GM12878 (cell line): Measurements from ENCODE around the gene SPATC1L. TPM values are rescaled to one million over a fixed set of nuclear protein-coding genes. Genes with fewer than 3 reads are reported as not detected.

Experiments
- ATAC-seq: fragments of 200-7000 bp; cut with Tn5 transposase; 3 replicates; pipeline ENCODE4 v1.9.1; 2020; ENCODE audit warnings: mild to moderate bottlenecking, moderate library complexity
- BruUV-seq: library from RNA; stranded (reverse); fragments of 400-500 nt; replicated peaks from 2 replicates; lab custom pipeline; 2021; lab: Mats Ljungman, UMichigan
- CTCF ChIA-PET: fragments of 300-600 bp; sonication (Branson Sonifier 250); formaldehyde crosslinking; extraction: SDS; loops from one replicate; lab custom pipeline; 2021; ENCODE audit warnings: inconsistent platforms; lab: Yijun Ruan, JAX
- POLR2A ChIA-PET: fragments of 350-600 bp; formaldehyde crosslinking; extraction: SDS; loops from one replicate; lab custom pipeline; 2021; ENCODE audit warnings: inconsistent platforms; lab: Charles Lee
- RAD21 ChIA-PET: fragments of 300-600 bp; sonication (Branson Sonifier 250); formaldehyde crosslinking; loops from one replicate; lab custom pipeline; 2023; ENCODE audit warnings: antibody characterized with exemption; ENCODE audit not compliant: unreplicated experiment; lab: Charles Lee
- SMC1A ChIA-PET: fragments of 300-600 bp; sonication (Branson Sonifier 250); formaldehyde crosslinking; loops from one replicate; lab custom pipeline; 2023; ENCODE audit not compliant: unreplicated experiment, uncharacterized antibody; lab: Charles Lee
- DNase-seq: peaks from one replicate; pipeline ENCODE4 v3.0.0-alpha.2; 2011; ENCODE audit warnings: low read depth, low spot score
- FAIRE-seq: peaks from 3 replicates; lab custom pipeline; 2011; peaks lifted over from hg19 to GRCh38; lab: Jason Lieb, UNC
- H2AFZ ChIP-seq: 2 replicates; pipeline ENCODE4 v1.6.0; 2011; ENCODE audit warnings: low read depth, low read length, control low read depth; ENCODE audit not compliant: control insufficient read depth
- H3K27ac ChIP-seq: 2 replicates; pipeline ENCODE4 v1.5.1; 2011; ENCODE audit warnings: control low read depth; ENCODE audit not compliant: control insufficient read depth, insufficient read depth
- H3K27me3 ChIP-seq, 2 experiments: replicated peaks in 1 of 2; 2 replicates each; pipeline versions ENCODE4 v1.6.0 to v1.6.1; 2011; ENCODE audit warnings: low read length in 1 of 2; ENCODE audit not compliant: control insufficient read depth in 2 of 2, insufficient read depth in 2 of 2
- H3K36me3 ChIP-seq, 2 experiments: 2 replicates each; pipeline ENCODE4 v1.5.1; 2011; ENCODE audit warnings: low read length in 1 of 2; ENCODE audit not compliant: control insufficient read depth in 2 of 2, insufficient read depth in 2 of 2
- H3K4me1 ChIP-seq: 2 replicates; pipeline ENCODE4 v1.6.1; 2011; ENCODE audit warnings: mild to moderate bottlenecking, low read length, moderate library complexity, mixed read lengths; ENCODE audit not compliant: control insufficient read depth, insufficient read depth
- H3K4me2 ChIP-seq: 2 replicates; pipeline ENCODE4 v1.6.0; 2011; ENCODE audit warnings: control low read depth; ENCODE audit not compliant: control insufficient read depth, insufficient read depth
- H3K4me3 ChIP-seq: fragments of 200-600 bp; sonication (generic); 2 replicates; pipeline ENCODE4 v1.5.1; 2016
- H3K79me2 ChIP-seq: 2 replicates; pipeline ENCODE4 v1.6.0; 2011; ENCODE audit warnings: low read length; ENCODE audit not compliant: control insufficient read depth, insufficient read depth
- H3K9ac ChIP-seq: 2 replicates; pipeline ENCODE4 v1.8.0; 2011; ENCODE audit warnings: low read length, control low read depth, mixed read lengths; ENCODE audit not compliant: control insufficient read depth, insufficient read depth
- H3K9me3 ChIP-seq: replicated peaks from 3 replicates; pipeline ENCODE4 v1.5.1; 2011; ENCODE audit warnings: mild to moderate bottlenecking, low read length; ENCODE audit not compliant: control insufficient read depth, insufficient read depth
- H4K20me1 ChIP-seq: 2 replicates; pipeline ENCODE4 v1.6.0; 2011; ENCODE audit not compliant: control insufficient read depth, insufficient read depth
- CHD2 ChIP-seq: IDR thresholded peaks from 2 replicates; pipeline ENCODE4 v1.6.1; 2011; ENCODE audit warnings: low read depth, low read length, improper control_type of control experiment, borderline replicate concordance
- CREB1 ChIP-seq: IDR thresholded peaks from 2 replicates; pipeline ENCODE4 v1.6.1; 2012; ENCODE audit warnings: low read depth, mild to moderate bottlenecking, inconsistent platforms
- DPF2 ChIP-seq: fragments of 450-650 bp; IDR thresholded peaks from 2 replicates; pipeline ENCODE4 v1.6.1; 2017; ENCODE audit warnings: mild to moderate bottlenecking
- JUNB ChIP-seq: IDR thresholded peaks from 2 replicates; pipeline ENCODE4 v1.6.1; 2016; ENCODE audit warnings: antibody characterized with exemption, mild to moderate bottlenecking
- KLF5 ChIP-seq: fragments of 450-650 bp; IDR thresholded peaks from 2 replicates; pipeline ENCODE4 v1.6.1; 2014; ENCODE audit warnings: mild to moderate bottlenecking; ENCODE audit not compliant: partially characterized antibody
- LARP7 ChIP-seq: fragments of 450-650 bp; IDR thresholded peaks from 2 replicates; pipeline ENCODE4 v1.6.1; 2017; ENCODE audit warnings: mild to moderate bottlenecking
- MTA2 ChIP-seq: fragments of 450-650 bp; IDR thresholded peaks from 2 replicates; pipeline ENCODE4 v1.6.1; 2016; ENCODE audit warnings: low read depth, mild to moderate bottlenecking, moderate library complexity
- MXI1 ChIP-seq: fragments of 150-350 bp; IDR thresholded peaks from 2 replicates; pipeline ENCODE4 v1.6.1; 2011; ENCODE audit warnings: low read depth, mild to moderate bottlenecking, inconsistent platforms, low read length, improper control_type of control experiment
- RBBP5 ChIP-seq: fragments of 200-600 bp; sonication (generic); conservative IDR thresholded peaks from 2 replicates; pipeline ENCODE4 v1.6.1; 2016
- SREBF1 ChIP-seq: IDR thresholded peaks from 2 replicates; pipeline ENCODE4 v1.6.1; 2012; ENCODE audit warnings: mild to moderate bottlenecking, low read length
- SUPT20H ChIP-seq: IDR thresholded peaks from 2 replicates; pipeline ENCODE4 v1.6.1; 2011; ENCODE audit warnings: low read depth, mild to moderate bottlenecking, low read length, moderate library complexity, borderline replicate concordance; ENCODE audit not compliant: control insufficient read depth
- TCF12 ChIP-seq: IDR thresholded peaks from 2 replicates; pipeline ENCODE4 v1.6.1; 2011; ENCODE audit warnings: low read depth, mild to moderate bottlenecking, low read length
- TCF3 ChIP-seq: IDR thresholded peaks from 2 replicates; pipeline ENCODE4 v1.6.1; 2012; ENCODE audit warnings: low read depth, mild to moderate bottlenecking, low read length, borderline replicate concordance; ENCODE audit not compliant: insufficient read depth
- WRNIP1 ChIP-seq: IDR thresholded peaks from 2 replicates; pipeline ENCODE4 v1.6.1; 2011; ENCODE audit warnings: low read depth, low read length, improper control_type of control experiment, borderline replicate concordance
- ZBTB40 ChIP-seq: fragments of 450-650 bp; IDR thresholded peaks from 2 replicates; pipeline ENCODE4 v1.6.1; 2016; ENCODE audit warnings: mild to moderate bottlenecking, moderate library complexity, borderline replicate concordance
- WGBS: methylation state at CpG from one replicate; pipeline ENCODE4 v1.1.6; 2016; ENCODE audit warnings: low lambda C conversion rate; ENCODE audit not compliant: insufficient replicate concordance, insufficient coverage; ENCODE audit errors: missing lambda C conversion rate; 5-methylcytosine and 5-hydroxymethylcytosine counted together
- in situ Hi-C: fragments of 300-500 bp; cut with MboI; formaldehyde crosslinking; loops from 9 replicates; pipeline ENCODE4 v1.14.3; 2018; ENCODE audit warnings: mixed read lengths
- intact Hi-C: fragments of 100-400 bp; cut with micrococcal nuclease; formaldehyde crosslinking; loops from one replicate; pipeline ENCODE4 v1.14.2; 2022; ENCODE audit not compliant: unreplicated experiment
- polyA plus RNA-seq, 11 experiments: library from polyadenylated mRNA; depleted of rRNA in 4 of 11; unstranded in 6 of 11; stranded (reverse) in 5 of 11; fragments of >200 nt; fragmentation: Nextera tagmentation in 4 of 11; fragmentation: Illumina TruSeq in 1 of 11; extraction: Ambion mirVana in 4 of 11; extraction: Trizol in 1 of 11; gene quantifications; 1 replicate in 1 of 11; 2 replicates in 10 of 11; pipeline versions ENCODE4 v1.2.1 to v1.2.3, GENCODE V29; 2011 to 2016; ENCODE audit warnings: inconsistent platforms in 2 of 11, missing spikeins in 2 of 11, low read depth in 1 of 11
- total RNA-seq, 4 experiments: library from RNA; depleted of rRNA in 3 of 4; stranded (reverse); fragments of >200 nt in 3 of 4; fragmentation: Illumina TruSeq in 1 of 4; extraction: Trizol in 1 of 4; gene quantifications; 2 replicates each; pipeline versions ENCODE4 v1.2.1 to v1.2.3, GENCODE V29; 2013 to 2021
- TF ChIP-seq, protein P1 (sequence below): IDR thresholded peaks from 2 replicates; pipeline ENCODE4 v1.6.1; 2011; ENCODE audit warnings: borderline replicate concordance, low read depth, mild to moderate bottlenecking, moderate library complexity, low read length; ENCODE audit not compliant: insufficient read depth, poor library complexity, severe bottlenecking
- TF ChIP-seq, protein P2 (sequence below): IDR thresholded peaks from 2 replicates; pipeline ENCODE4 v1.6.1; 2012; ENCODE audit warnings: low read depth, low read length, improper control_type of control experiment

SPATC1L gene
- total and polyA plus RNA-seq, 10 of the 15 experiments (the other 5 are each of a cell fraction or from before 2014, with no cell fraction given) = 1.4 to 16.0 (median 7.0) TPM; not detected in 2

GRCh38 chr21:46113497-46114176 lies 70.6 kb downstream of the SPATC1L start:
- RAD21 ChIA-PET = no interaction called here
- no peaks in the 10 kb centered on the region for H3K27me3 ChIP-seq
- H3K79me2 ChIP-seq = no peaks in the 10 kb centered on the region
- ATAC-seq (no peak), FAIRE-seq (no peak), DNase-seq (no peak)
- no peak overlapping the region for H3K4me2 ChIP-seq
- POLR2A ChIA-PET = no interaction called here
- SMC1A ChIA-PET = no interaction called here
- in situ Hi-C loops (no loop called here), intact Hi-C loops (no loop called here)
- TF ChIP-seq ZBTB40 (no peak), CHD2 (no peak), LARP7 (no peak), JUNB (no peak), DPF2 (no peak), MTA2 (no peak), SREBF1 (no peak), TCF3 (no peak), KLF5 (no peak), SUPT20H (no peak), RBBP5 (no peak), TCF12 (no peak), WRNIP1 (no peak), MXI1 (no peak), CREB1 (no peak)
- TF ChIP-seq, protein P1, sequence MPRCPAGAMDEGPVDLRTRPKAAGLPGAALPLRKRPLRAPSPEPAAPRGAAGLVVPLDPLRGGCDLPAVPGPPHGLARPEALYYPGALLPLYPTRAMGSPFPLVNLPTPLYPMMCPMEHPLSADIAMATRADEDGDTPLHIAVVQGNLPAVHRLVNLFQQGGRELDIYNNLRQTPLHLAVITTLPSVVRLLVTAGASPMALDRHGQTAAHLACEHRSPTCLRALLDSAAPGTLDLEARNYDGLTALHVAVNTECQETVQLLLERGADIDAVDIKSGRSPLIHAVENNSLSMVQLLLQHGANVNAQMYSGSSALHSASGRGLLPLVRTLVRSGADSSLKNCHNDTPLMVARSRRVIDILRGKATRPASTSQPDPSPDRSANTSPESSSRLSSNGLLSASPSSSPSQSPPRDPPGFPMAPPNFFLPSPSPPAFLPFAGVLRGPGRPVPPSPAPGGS = no peak
- TF ChIP-seq, protein P2, sequence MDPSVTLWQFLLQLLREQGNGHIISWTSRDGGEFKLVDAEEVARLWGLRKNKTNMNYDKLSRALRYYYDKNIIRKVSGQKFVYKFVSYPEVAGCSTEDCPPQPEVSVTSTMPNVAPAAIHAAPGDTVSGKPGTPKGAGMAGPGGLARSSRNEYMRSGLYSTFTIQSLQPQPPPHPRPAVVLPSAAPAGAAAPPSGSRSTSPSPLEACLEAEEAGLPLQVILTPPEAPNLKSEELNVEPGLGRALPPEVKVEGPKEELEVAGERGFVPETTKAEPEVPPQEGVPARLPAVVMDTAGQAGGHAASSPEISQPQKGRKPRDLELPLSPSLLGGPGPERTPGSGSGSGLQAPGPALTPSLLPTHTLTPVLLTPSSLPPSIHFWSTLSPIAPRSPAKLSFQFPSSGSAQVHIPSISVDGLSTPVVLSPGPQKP = no peak
- WGBS = 33% methylated on average over 16 of the region's 16 CpGs
- no TSS peak for BruUV-seq
- no peaks in the 10 kb centered on the region; the same call in 2 of the 3 replicates for H3K9me3 ChIP-seq
- no peaks in the 10 kb centered on the region for H3K36me3 ChIP-seq
- H3K9ac ChIP-seq = no peak overlapping the region
- H2AFZ ChIP-seq = no peak overlapping the region
- no peak overlapping the region for H3K4me3 ChIP-seq
- no peak overlapping the region for H3K27ac ChIP-seq
- CTCF ChIA-PET = no interaction called here
- H3K4me1 ChIP-seq = no peaks in the 10 kb centered on the region
- H4K20me1 ChIP-seq = no peaks in the 10 kb centered on the region
